ENCODE results near the gene HNRNPM.
"Not testable (repeated sequence)": the region's sequence is repeated elsewhere in the genome, so short reads cannot be mapped to it uniquely, and the experiment has no call there.

Gene HNRNPM

GRCh38 chr19:8444677-8445487 lies at the start of gene HNRNPM:
HNRNPM (plus strand) TSS chr19:8444975; CDS start chr19:8444999, 24 bp downstream.
- DNase-seq, result peak; percentile 95

- DNase-seq, result no peak
Observed at GRCh38 chr19:8395621-8396082, 49.1 kb upstream of the HNRNPM start.

DNA sequence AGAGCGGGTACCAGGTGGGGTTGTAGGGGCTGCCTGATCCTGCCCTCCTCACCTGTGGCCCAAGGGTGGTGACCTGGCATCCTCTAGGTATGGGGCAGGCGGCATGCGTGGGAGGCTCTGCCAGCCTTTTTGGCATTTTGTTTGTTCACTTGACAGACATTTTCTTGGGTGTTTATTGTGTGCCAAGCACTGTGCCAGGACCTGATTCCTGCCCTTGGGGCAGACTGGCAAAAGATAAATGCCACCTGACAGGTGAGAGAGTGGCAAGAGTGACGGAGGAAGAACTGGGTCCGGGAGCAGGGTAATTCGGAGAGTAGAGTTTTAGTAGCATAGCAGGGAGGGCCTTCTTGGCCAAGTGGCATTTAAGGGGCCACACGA lies 48.6 kb upstream of the HNRNPM start:
- no peak for DNase-seq

DNA sequence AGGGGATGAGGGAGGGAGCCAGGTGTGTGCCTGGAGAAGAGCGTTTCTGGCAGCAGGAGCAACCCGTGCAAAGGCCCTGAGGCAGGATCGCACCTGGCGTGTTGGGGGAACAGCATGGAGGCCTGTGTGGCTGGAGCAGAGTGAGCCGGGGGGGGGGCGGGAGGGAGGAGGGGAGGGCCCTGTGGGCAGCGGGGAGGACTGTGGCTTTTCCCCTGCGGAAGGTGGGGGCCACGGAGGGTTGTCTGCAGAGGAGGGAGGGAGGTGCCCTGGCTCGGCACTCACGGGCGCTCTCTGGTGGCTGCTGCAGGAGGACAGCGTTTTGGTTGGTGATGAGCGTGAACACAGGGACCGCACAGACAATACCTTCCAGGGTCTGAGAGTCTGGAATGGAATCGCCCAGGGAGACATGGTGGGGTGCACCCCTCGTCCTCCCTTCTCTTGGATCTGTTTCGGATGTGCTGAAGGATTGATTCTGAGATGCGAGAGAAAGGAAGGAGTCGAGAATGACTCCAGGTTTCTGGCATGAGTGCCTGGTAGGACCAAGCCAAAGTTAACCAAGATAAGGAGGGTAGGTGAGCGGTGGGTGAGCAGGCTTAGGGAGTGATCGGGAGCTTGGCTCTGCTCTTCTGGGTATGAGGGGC lies 48.1 kb upstream of the HNRNPM start:
- peak; percentile 46 for DNase-seq

- DNase-seq, result no peak
Observed at GRCh38 chr19:8397271-8397670, 47.5 kb upstream of the HNRNPM start.

DNA sequence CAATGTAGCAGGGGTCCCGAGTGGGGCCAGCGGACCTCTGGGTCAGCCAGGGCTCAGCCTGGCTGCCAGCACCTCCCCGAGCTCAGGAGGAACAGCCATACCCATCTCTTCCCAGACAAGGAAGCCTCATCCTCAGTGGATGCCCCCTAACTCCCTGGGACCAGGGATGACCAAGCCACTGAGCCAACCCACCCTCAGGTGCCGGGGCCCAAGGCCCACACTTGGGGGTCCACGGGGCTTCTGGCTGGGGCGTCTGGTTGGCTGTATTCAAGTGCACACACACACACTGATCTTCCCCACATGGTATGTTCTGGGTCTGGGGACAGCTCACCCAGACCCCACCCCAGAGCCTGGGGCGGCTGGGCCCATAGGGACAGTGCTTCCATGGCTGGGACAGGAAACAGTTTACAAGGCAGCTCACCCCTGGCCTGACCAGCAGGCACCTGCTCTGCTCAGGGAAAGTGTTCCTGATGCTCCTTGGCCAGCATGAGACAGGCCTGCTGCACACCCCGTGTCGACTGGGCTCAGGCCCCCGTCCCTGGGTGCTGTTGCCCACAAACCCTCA lies 46.9 kb upstream of the HNRNPM start:
- no peak for DNase-seq

DNA sequence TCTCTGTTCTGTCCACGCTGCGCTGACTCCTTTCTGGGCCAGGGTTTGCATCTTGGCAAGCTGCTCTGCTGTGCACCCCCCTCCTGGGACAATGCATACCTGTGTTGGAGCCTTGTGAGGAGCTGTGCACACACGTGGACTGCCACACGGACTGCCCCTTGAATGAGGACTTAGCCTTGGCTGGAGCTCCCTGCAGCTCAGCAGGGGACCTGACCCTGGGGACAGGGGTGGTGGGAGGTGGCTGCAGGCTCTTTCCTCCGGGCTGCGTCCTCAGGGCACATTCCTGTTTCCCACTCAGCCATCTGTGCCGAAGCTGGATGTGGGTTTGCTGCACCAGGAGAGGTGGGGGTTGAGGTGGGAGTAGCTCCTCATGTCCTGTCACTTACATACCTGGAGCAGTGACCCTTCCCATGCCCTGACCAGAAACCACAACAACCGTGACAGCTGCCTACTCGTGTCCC lies 46.4 kb upstream of the HNRNPM start:
- DNase-seq, result no peak

DNA sequence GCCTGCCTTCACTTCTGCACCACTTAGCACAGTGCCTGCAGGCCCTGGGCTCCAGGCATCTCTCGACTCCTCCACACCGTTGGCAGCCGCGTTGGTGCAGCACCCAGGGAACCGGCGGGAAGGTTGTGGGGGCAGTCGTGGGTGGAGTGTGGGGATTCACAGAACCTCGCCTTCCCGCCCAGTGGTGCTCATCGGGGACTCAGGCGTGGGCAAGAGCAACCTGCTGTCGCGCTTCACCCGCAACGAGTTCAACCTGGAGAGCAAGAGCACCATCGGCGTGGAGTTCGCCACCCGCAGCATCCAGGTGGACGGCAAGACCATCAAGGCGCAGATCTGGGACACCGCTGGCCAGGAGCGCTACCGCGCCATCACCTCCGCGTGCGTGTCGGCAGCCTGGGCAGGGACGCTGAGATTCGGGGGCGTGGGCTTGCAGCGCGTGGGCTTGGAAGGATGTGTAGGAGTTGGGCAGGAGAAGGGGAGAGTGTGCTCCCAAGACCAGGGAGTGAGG lies 45.0 kb upstream of the HNRNPM start:
- no peak for DNase-seq

- DNase-seq, result no peak
Observed at GRCh38 chr19:8401981-8402411, 42.8 kb upstream of the HNRNPM start.

GRCh38 chr19:8403098-8403819 lies 41.5 kb upstream of the HNRNPM start:
- no peak for DNase-seq

GRCh38 chr19:8403820-8404109 lies 41.0 kb upstream of the HNRNPM start:
- no peak for DNase-seq

- no peak for DNase-seq
Observed at GRCh38 chr19:8404391-8405151, 40.2 kb upstream of the HNRNPM start.

DNA sequence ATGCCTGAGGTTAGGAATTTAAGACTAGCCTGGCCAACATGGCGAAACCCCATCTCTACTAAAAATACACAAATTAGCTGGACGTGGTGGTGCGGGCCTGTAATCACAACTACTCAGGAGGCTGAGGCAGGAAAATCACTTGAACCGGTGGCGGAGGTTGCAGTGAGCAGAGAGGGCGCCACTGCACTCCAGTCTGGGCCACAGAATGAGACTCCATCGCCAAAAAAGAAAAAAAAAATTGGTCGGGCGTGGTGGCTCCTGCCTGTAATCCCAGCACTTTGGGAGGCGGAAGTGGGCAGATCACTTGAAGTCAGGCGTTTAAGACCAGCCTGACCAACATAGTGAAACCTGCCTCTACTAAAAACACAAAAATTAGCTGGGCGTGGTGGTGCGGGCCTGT lies 34.1 kb upstream of the HNRNPM start:
- DNase-seq, result not testable (repeated sequence)

DNA sequence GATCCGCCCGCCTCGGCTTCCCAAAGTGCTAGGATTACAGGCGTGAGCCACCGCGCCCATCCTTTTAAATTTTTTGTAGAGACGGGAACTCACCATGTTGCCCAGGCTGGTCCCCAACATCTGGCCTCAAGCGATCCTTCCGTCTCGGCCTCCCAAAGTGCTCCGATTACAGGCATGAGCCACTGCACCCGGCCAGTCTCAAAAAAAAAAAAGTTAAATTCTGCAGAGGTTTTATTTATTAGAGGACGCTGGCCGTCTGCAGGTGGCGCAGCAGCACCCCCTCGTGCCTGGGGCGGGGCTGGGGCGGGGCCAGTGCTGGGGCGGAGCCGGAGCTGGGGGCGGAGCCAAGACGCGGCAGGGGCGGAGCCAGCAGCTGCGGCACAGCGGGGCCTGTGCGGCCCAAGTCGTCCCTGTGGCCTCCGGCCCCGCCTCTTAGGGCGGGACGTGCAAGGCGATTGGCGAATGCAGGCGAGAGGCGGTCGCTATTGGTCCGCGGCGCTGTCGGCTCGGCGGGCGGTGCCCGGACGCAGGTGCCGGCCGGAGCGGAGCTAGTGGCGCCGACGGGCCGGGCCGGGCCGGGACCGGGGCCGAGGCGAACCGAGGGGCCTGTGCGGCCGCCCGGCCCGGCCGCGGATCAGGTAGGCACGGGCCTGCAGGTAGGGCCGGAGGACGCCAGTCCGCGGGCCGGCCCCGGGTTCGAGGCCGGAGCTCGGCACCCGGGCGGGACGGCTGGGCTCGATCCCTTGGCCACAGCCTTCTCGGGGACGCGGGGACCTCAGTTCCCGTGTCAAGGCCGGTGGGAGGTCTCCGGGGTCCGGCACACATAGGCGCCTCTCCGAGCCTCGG lies 31.8 kb upstream of the HNRNPM start, which contains the start of gene MARCHF2:
MARCHF2 (plus strand) TSS at position 523 of the 846 bp plus-strand sequence. CDS start 8,536 bp downstream, outside the sequence.
- peak; percentile 95 for DNase-seq

DNA sequence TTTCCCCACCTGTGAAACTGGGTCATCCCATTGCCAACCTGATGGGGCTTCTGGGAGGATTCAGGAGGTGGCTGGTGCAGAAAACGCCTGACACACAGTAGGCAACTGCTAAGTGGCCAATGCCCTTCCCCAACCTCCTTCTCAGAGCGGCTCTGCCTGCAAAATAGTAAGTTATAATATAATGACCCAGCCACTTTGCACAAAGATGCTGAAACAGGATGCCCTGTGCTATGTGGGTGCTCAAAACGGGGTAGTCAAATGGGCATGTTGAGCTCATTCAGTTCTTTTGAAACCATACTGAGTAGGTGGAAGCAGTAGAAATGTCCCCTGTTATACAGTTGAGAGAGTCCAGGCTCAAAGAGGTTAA lies 31.2 kb upstream of the HNRNPM start:
- no peak for DNase-seq

DNA sequence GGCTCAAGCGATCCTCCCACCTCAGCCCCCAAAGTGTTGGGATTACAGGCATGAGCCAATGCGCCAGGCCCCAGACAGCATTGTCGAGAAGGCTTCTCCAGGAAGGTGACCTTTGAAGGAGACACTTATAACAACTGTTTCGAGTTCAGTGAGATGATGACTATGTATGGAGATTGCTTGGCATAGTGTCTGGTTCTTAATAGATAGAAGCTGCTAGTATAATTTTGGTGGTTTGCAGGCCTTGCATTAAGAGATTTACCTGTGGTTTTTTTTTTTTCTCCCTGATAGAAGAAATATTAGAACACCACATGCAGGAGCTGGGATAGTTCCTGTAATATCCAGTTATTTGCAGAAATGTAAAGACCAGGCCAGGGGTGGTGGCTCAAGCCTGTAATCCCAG lies 28.0 kb upstream of the HNRNPM start:
- no peak for DNase-seq

- no peak for DNase-seq
Observed at GRCh38 chr19:8421484-8422461, 23.0 kb upstream of the HNRNPM start.

DNA sequence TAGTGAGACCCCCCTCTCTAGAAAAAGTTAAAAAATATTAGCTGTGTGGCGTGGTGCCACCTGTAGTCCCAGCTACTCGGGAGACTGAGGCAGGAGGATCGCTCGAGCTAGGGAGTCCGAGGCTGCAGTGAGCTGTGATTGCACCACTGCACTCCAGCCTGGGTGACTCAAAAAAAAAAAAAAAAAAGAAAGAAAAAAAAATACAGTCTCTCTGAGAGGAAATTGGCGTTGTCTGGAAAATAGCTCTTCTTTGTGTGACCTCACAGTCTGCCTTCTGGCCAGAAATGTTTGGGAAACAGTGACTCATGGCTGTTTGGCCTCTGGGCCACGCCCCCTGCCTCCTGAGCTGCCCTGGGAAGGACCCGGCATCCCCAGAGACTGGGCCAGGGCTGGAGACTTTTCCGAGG lies 21.0 kb upstream of the HNRNPM start:
- peak; percentile 99 for DNase-seq

GRCh38 chr19:8425331-8425730 lies 19.4 kb upstream of the HNRNPM start:
- not testable (repeated sequence) for DNase-seq

- DNase-seq, result no peak
Observed at GRCh38 chr19:8426283-8426682, 18.5 kb upstream of the HNRNPM start.
